ENCODE data around the gene STOM. TPM values are rescaled to one million over a fixed set of nuclear protein-coding genes. Genes with fewer than 3 reads are reported as not detected.

The STOM gene
- total and polyA plus RNA-seq, 2 of the 8 experiments (the other 6 are each of a cell fraction or from before 2014, with no cell fraction given) = 25.2 to 60.4 TPM

DNA sequence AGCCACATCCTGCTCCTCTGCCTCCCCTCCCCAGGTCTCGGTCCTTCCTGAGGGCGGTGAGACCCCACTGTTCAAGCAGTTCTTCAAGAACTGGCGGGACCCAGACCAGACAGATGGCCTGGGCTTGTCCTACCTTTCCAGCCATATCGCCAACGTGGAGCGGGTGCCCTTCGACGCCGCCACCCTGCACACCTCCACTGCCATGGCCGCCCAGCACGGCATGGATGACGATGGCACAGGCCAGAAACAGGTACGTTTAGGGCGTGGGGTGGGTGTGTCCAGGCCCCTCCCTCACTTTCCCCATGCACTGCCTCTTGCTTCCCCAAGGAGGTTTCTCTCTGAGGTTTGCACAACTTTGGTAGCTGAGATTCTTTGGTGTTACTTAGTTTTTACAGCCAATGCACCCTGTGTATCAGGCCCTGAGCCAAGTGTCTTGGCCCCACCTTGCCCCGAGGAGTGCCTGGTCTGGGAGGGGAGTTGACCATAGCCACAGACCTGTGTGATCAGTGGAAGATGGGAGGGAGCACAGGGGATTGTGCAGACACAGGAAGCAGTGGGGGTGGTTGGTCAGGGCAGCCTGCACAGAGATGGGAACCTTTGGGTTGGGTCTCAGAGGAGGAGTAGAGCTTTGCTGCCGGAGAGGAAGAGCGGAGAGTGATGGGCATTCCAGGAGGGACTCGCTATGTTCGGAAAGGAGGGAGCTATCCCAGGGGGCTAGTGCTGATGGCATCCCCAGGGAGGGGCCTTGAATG is 51.2 kb downstream of the STOM start (continued):
- TF ChIP-seq KDM4A (IDR thresholded peaks at IDR 0.05; ENCODE audit: low read depth, low read length, severe bottlenecking) (no peak), PHF8 (conservative IDR thresholded peaks at IDR 0.05; ENCODE audit: low read depth, low read length) (no peak)
- TF ChIP-seq, protein P1, sequence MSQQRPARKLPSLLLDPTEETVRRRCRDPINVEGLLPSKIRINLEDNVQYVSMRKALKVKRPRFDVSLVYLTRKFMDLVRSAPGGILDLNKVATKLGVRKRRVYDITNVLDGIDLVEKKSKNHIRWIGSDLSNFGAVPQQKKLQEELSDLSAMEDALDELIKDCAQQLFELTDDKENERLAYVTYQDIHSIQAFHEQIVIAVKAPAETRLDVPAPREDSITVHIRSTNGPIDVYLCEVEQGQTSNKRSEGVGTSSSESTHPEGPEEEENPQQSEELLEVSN (IDR thresholded peaks at IDR 0.05) = no peak
